HEK293 (cell line): ENCODE results near the gene SLC35F4.
A peak's percentile ranks its signal among the peaks of the same experiment; 100 is the strongest.

ENCODE experiments used
- CTCF ChIA-PET: fragments of 350-600 bp; formaldehyde crosslinking; extraction: SDS; loops from one replicate; lab custom pipeline; 2021; ENCODE audit warnings: antibody characterized with exemption; lab: Yijun Ruan, JAX
- POLR2A ChIA-PET: fragments of 300-600 bp; formaldehyde crosslinking; extraction: SDS; loops from one replicate; lab custom pipeline; 2020; ENCODE audit warnings: antibody characterized with exemption, inconsistent platforms; lab: Yijun Ruan, JAX
- H3K27ac ChIP-seq: fragments of 200-500 bp; sonication (Bioruptor generic); 2 replicates; pipeline ENCODE4 v1.5.1; 2014; ENCODE audit warnings: low read depth, low read length, control low read depth, inconsistent platforms; ENCODE audit errors: extremely low read depth
- H3K36me3 ChIP-seq, 2 experiments: fragments of 200-500 bp in 1 of 2; sonication (Bioruptor generic) in 1 of 2; 1 replicate in 1 of 2; 2 replicates in 1 of 2; pipeline ENCODE4 v1.5.1; 2014 to 2017; ENCODE audit warnings: inconsistent platforms in 2 of 2, low read length in 2 of 2; ENCODE audit not compliant: control insufficient read depth in 2 of 2, insufficient read depth in 1 of 2
- H3K4me1 ChIP-seq: fragments of 200-500 bp; sonication (Bioruptor generic); 2 replicates; pipeline ENCODE4 v1.5.1; 2014; ENCODE audit warnings: mild to moderate bottlenecking, low read length, inconsistent platforms; ENCODE audit not compliant: control insufficient read depth, insufficient read depth
- H3K4me3 ChIP-seq: 2 replicates; pipeline ENCODE4 v1.5.1; 2011; ENCODE audit warnings: low read depth, mild to moderate bottlenecking, control low read depth, low read length, moderate library complexity
- H3K9me3 ChIP-seq: fragments of 200-500 bp; sonication (Bioruptor generic); 2 replicates; pipeline ENCODE4 v1.5.1; 2014; ENCODE audit warnings: low read depth, low read length, inconsistent platforms; ENCODE audit not compliant: control insufficient read depth, insufficient read depth
- EGR2 ChIP-seq: fragments of 450-650 bp; formaldehyde crosslinking; IDR thresholded peaks from 2 replicates; pipeline ENCODE4 v1.5.1; 2016; ENCODE audit warnings: low read depth, missing biosample characterization, missing genetic modification characterization
- FEZF1 ChIP-seq: fragments of 450-650 bp; formaldehyde crosslinking; IDR thresholded peaks from 2 replicates; pipeline ENCODE4 v1.5.1; 2016; ENCODE audit warnings: missing biosample characterization, missing genetic modification characterization
- HOXD13 ChIP-seq: sonication (generic); formaldehyde crosslinking; IDR thresholded peaks from 2 replicates; pipeline ENCODE4 v1.8.0; 2022; ENCODE audit warnings: missing genetic modification reagents, borderline replicate concordance
- KLF1 ChIP-seq: fragments of 450-650 bp; formaldehyde crosslinking; IDR thresholded peaks from 2 replicates; pipeline ENCODE4 v1.5.1; 2016; ENCODE audit warnings: missing biosample characterization, missing genetic modification characterization
- OSR2 ChIP-seq: fragments of 450-650 bp; formaldehyde crosslinking; IDR thresholded peaks from 2 replicates; pipeline ENCODE4 v1.5.1; 2016; ENCODE audit warnings: missing biosample characterization, missing genetic modification characterization
- PRDM6 ChIP-seq: fragments of 450-650 bp; formaldehyde crosslinking; IDR thresholded peaks from 2 replicates; pipeline ENCODE4 v1.5.1; 2017; ENCODE audit warnings: missing biosample characterization, missing genetic modification characterization
- ZNF112 ChIP-seq: fragments of 450-650 bp; formaldehyde crosslinking; IDR thresholded peaks from 2 replicates; pipeline ENCODE4 v1.5.0; 2017; ENCODE audit warnings: missing biosample characterization, missing genetic modification characterization
- ZNF16 ChIP-seq: fragments of 450-650 bp; formaldehyde crosslinking; IDR thresholded peaks from 2 replicates; pipeline ENCODE4 v1.5.1; 2016; ENCODE audit warnings: low read depth, missing biosample characterization, missing genetic modification characterization
- ZNF530 ChIP-seq: fragments of 450-650 bp; formaldehyde crosslinking; IDR thresholded peaks from 2 replicates; pipeline ENCODE4 v1.5.1; 2016; ENCODE audit warnings: low read depth, missing biosample characterization, missing genetic modification characterization
- ZNF548 ChIP-seq: fragments of 450-650 bp; formaldehyde crosslinking; IDR thresholded peaks from 2 replicates; pipeline ENCODE4 v1.5.1; 2016; ENCODE audit warnings: missing biosample characterization, missing genetic modification characterization
- ZNF596 ChIP-seq: fragments of 450-650 bp; IDR thresholded peaks from 2 replicates; pipeline ENCODE4 v1.5.0; 2018; ENCODE audit warnings: missing biosample characterization, mild to moderate bottlenecking, missing genetic modification characterization, moderate library complexity
- ZNF610 ChIP-seq: fragments of 450-650 bp; formaldehyde crosslinking; IDR thresholded peaks from 2 replicates; pipeline ENCODE4 v1.5.1; 2016; ENCODE audit warnings: missing biosample characterization, missing genetic modification characterization, borderline replicate concordance
- ZNF664 ChIP-seq: fragments of 450-650 bp; formaldehyde crosslinking; IDR thresholded peaks from 2 replicates; pipeline ENCODE4 v1.5.1; 2016; ENCODE audit warnings: missing biosample characterization, missing genetic modification characterization
- ZSCAN4 ChIP-seq: fragments of 450-650 bp; formaldehyde crosslinking; IDR thresholded peaks from 2 replicates; pipeline ENCODE4 v1.5.1; 2017; ENCODE audit warnings: missing biosample characterization, missing genetic modification characterization
- TF ChIP-seq, protein P1 (sequence below): fragments of 450-650 bp; formaldehyde crosslinking; IDR thresholded peaks from 2 replicates; pipeline ENCODE4 v1.5.1; 2017; ENCODE audit warnings: missing biosample characterization, mild to moderate bottlenecking, missing genetic modification characterization, moderate library complexity
- TF ChIP-seq, protein P2 (sequence below): fragments of 450-650 bp; formaldehyde crosslinking; IDR thresholded peaks from 2 replicates; pipeline ENCODE4 v1.5.1; 2016; ENCODE audit warnings: missing biosample characterization, missing genetic modification characterization, low read depth

Gene SLC35F4

DNA sequence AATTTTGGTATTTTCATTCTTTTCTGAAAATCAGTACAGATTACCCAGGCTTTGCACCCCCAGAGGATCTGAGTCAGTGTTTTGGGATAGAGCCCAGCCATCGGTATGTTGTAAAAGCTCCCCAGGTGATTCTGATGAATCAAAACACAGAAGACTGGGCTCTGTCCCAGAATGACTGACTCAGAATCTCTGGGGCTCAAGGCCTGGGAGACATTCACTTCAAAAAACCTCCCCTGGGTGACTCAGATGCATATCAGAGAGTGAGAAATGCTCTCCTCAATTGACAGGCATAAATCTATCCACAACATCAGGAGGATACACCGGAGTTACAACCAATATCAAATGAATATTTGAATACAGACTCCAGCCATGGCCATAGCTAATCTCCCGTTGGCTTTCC, 32.6 kb downstream of the SLC35F4 start (continued):
- TF ChIP-seq OSR2 (no peak), EGR2 (tag by site-specific recombination) (no peak), HOXD13 (CRISPR knock-in tag) (no peak), PRDM6 (tag by site-specific recombination) (peak; percentile 61), ZNF530 (tag by site-specific recombination) (no peak), ZNF548 (no peak)
- TF ChIP-seq, protein P1, sequence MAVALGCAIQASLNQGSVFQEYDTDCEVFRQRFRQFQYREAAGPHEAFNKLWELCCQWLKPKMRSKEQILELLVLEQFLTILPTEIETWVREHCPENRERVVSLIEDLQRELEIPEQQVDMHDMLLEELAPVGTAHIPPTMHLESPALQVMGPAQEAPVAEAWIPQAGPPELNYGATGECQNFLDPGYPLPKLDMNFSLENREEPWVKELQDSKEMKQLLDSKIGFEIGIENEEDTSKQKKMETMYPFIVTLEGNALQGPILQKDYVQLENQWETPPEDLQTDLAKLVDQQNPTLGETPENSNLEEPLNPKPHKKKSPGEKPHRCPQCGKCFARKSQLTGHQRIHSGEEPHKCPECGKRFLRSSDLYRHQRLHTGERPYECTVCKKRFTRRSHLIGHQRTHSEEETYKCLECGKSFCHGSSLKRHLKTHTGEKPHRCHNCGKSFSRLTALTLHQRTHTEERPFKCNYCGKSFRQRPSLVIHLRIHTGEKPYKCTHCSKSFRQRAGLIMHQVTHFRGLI (tag by site-specific recombination) = peak; percentile 87

DNA sequence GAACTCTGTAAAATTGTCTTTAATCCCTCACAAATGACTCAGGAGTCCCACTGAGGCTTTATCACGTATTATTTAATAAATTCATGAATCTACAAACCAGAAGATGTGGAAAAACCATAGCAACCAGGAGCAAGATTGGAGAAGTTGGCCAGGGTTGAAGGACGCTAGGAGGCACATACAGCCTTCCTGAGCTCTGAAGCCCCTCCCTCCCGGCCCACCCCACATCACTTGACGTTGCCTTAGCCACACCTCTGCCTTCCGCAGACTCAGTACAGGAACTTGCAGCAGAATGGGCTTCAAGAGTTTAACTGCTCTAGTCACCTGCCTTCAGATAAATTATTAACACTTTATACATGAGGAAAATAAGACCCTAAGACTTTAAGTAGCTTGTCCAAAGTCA, 33.9 kb downstream of the SLC35F4 start:
- H3K36me3 ChIP-seq = no peaks in the 10 kb centered on the region
- H3K9me3 ChIP-seq = no peaks in the 10 kb centered on the region
- ChIA-PET POLR2A (no interaction called here), CTCF (interaction anchor here (0.6 kb wide), 1 partner anchor 32 kb away, joined by 4 read pairs; no protein-coding TSS in a partner anchor)
- H3K4me1 ChIP-seq = peaks cover 15% of the 10 kb centered on the region
- TF ChIP-seq EGR2 (tag by site-specific recombination) (no peak), ZNF596 (tag by site-specific recombination) (no peak), ZNF112 (tag by site-specific recombination) (no peak)
- TF ChIP-seq, protein P2, sequence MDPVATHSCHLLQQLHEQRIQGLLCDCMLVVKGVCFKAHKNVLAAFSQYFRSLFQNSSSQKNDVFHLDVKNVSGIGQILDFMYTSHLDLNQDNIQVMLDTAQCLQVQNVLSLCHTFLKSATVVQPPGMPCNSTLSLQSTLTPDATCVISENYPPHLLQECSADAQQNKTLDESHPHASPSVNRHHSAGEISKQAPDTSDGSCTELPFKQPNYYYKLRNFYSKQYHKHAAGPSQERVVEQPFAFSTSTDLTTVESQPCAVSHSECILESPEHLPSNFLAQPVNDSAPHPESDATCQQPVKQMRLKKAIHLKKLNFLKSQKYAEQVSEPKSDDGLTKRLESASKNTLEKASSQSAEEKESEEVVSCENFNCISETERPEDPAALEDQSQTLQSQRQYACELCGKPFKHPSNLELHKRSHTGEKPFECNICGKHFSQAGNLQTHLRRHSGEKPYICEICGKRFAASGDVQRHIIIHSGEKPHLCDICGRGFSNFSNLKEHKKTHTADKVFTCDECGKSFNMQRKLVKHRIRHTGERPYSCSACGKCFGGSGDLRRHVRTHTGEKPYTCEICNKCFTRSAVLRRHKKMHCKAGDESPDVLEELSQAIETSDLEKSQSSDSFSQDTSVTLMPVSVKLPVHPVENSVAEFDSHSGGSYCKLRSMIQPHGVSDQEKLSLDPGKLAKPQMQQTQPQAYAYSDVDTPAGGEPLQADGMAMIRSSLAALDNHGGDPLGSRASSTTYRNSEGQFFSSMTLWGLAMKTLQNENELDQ = no peak
- no peak overlapping the region for H3K4me3 ChIP-seq
- no peak overlapping the region for H3K27ac ChIP-seq

- peaks cover 9% of the 10 kb centered on the region for H3K4me1 ChIP-seq
- H3K27ac ChIP-seq = no peak overlapping the region
- ChIA-PET CTCF (interaction anchor here (1.0 to 1.1 kb wide), 2 partner anchors 12 to 245 kb away, joined by 3 read pairs; no protein-coding TSS in a partner anchor), POLR2A (no interaction called here)
- TF ChIP-seq KLF1 (tag by site-specific recombination) (no peak), ZNF610 (no peak), ZSCAN4 (tag by site-specific recombination) (no peak), ZNF664 (tag by site-specific recombination) (no peak), FEZF1 (tag by site-specific recombination) (no peak), ZNF16 (no peak)
- no peaks in the 10 kb centered on the region for H3K9me3 ChIP-seq
- no peaks in the 10 kb centered on the region for H3K36me3 ChIP-seq
- no peak overlapping the region for H3K4me3 ChIP-seq
These were observed 37.2 kb downstream of the SLC35F4 start for GRCh38 chr14:57828713-57829112.
